Stimulated activated memory B cell treated with anti-CD40 and anti-IgM and Interleukin-4, amounts not matched to agents 10 μg/mL and 1 μg/mL and 100 μg/mL, for 72 hours (primary cell): ENCODE results near the gene TMEM183A.
"Not testable (repeated sequence)": the region's sequence is repeated elsewhere in the genome, so short reads cannot be mapped to it uniquely, and the experiment has no call there.

ENCODE experiments used
- ATAC-seq: fragments of 150-1000 bp; cut with Tn5 transposase; 2 replicates; pipeline ENCODE4 v1.10.0; 2021
- H3K27ac Mint-ChIP-seq: one replicate; pipeline ENCODE4 v1.8.0; 2022; ENCODE audit warnings: mild to moderate bottlenecking, mixed read lengths
- H3K27me3 Mint-ChIP-seq: one replicate; pipeline ENCODE4 v1.8.0; 2022; ENCODE audit warnings: mixed read lengths
- H3K36me3 Mint-ChIP-seq: one replicate; pipeline ENCODE4 v1.8.0; 2022; ENCODE audit warnings: mixed read lengths
- H3K4me1 Mint-ChIP-seq: one replicate; pipeline ENCODE4 v1.8.0; 2022; ENCODE audit warnings: mixed read lengths
- H3K4me3 Mint-ChIP-seq: one replicate; pipeline ENCODE4 v1.8.0; 2022; ENCODE audit warnings: mild to moderate bottlenecking, moderate library complexity, mixed read lengths
- H3K9me3 Mint-ChIP-seq: one replicate; pipeline ENCODE4 v1.8.0; 2022; ENCODE audit warnings: mixed read lengths

Gene TMEM183A

GRCh38 chr1:203005395-203006142, 1.6 kb upstream of the TMEM183A start:
- not testable (repeated sequence) for H3K9me3 Mint-ChIP-seq, H3K27me3 Mint-ChIP-seq, ATAC-seq
- Mint-ChIP-seq H3K4me3 (peak overlapping the region; percentile 96), H3K36me3 (peaks cover 17% of the 10 kb centered on the region), H3K4me1 (peaks cover 32% of the 10 kb centered on the region), H3K27ac (peak overlapping the region; percentile 95)

GRCh38 chr1:203009185-203009584, 2.0 kb downstream of the TMEM183A start:
- Mint-ChIP-seq H3K4me3 (no peak overlapping the region), H3K36me3 (peaks cover 50% of the 10 kb centered on the region), H3K27ac (no peak overlapping the region), H3K9me3 (peaks cover 6% of the 10 kb centered on the region), H3K4me1 (peaks cover 50% of the 10 kb centered on the region), H3K27me3 (no peaks in the 10 kb centered on the region)
- no peak for ATAC-seq

GRCh38 chr1:203011582-203011981, 4.4 kb downstream of the TMEM183A start:
- Mint-ChIP-seq H3K9me3 (no peaks in the 10 kb centered on the region), H3K27ac (no peak overlapping the region), H3K4me1 (peaks cover 42% of the 10 kb centered on the region), H3K36me3 (peaks cover 63% of the 10 kb centered on the region), H3K4me3 (no peak overlapping the region), H3K27me3 (no peaks in the 10 kb centered on the region)
- no peak for ATAC-seq

- Mint-ChIP-seq H3K36me3 (peaks cover 74% of the 10 kb centered on the region), H3K4me1 (peaks cover 19% of the 10 kb centered on the region), H3K27me3 (no peaks in the 10 kb centered on the region), H3K27ac (no peak overlapping the region), H3K9me3 (no peaks in the 10 kb centered on the region), H3K4me3 (no peak overlapping the region)
- ATAC-seq = no peak
These were observed 9.9 kb downstream of the TMEM183A start for GRCh38 chr1:203017061-203017460.

GRCh38 chr1:203017692-203018091, 10.5 kb downstream of the TMEM183A start:
- H3K9me3 Mint-ChIP-seq = no peaks in the 10 kb centered on the region
- no peak overlapping the region for H3K27ac Mint-ChIP-seq
- ATAC-seq = no peak
- H3K36me3 Mint-ChIP-seq = peaks cover 68% of the 10 kb centered on the region
- peaks cover 17% of the 10 kb centered on the region for H3K4me1 Mint-ChIP-seq
- no peak overlapping the region for H3K4me3 Mint-ChIP-seq
- no peaks in the 10 kb centered on the region for H3K27me3 Mint-ChIP-seq

GRCh38 chr1:203022855-203023254, 15.7 kb downstream of the TMEM183A start:
- H3K4me3 Mint-ChIP-seq, H3K4me1 Mint-ChIP-seq, H3K27ac Mint-ChIP-seq, H3K27me3 Mint-ChIP-seq, H3K9me3 Mint-ChIP-seq, ATAC-seq: not testable (repeated sequence)
- peaks cover 61% of the 10 kb centered on the region for H3K36me3 Mint-ChIP-seq

- Mint-ChIP-seq H3K27ac (peak overlapping the region; percentile 53), H3K36me3 (peaks cover 42% of the 10 kb centered on the region), H3K27me3 (peaks cover 8% of the 10 kb centered on the region), H3K4me1 (peaks cover 10% of the 10 kb centered on the region), H3K4me3 (peak overlapping the region; percentile 68), H3K9me3 (peaks cover 5% of the 10 kb centered on the region)
- ATAC-seq = no peak
These were observed 18.5 kb downstream of the TMEM183A start for GRCh38 chr1:203025686-203026030.

- H3K36me3 Mint-ChIP-seq = peaks cover 37% of the 10 kb centered on the region
- peak within 1 kb of the TSS; percentile 53 for H3K27ac Mint-ChIP-seq
- peaks cover 8% of the 10 kb centered on the region for H3K27me3 Mint-ChIP-seq
- peaks cover 10% of the 10 kb centered on the region for H3K4me1 Mint-ChIP-seq
- H3K4me3 Mint-ChIP-seq = peak within 1 kb of the TSS; percentile 68
- peak; percentile 92 for ATAC-seq
- H3K9me3 Mint-ChIP-seq = peaks cover 5% of the 10 kb centered on the region
These were observed 19.0 kb downstream of the TMEM183A start, which contains the start of gene PPFIA4 for GRCh38 chr1:203026031-203026665. Gene PPFIA4 (plus strand): TSS chr1:203026491. CDS start chr1:203039009, 12,518 bp downstream.

- ATAC-seq = peak; percentile 25
- Mint-ChIP-seq H3K27ac (no peak overlapping the region), H3K4me3 (peak overlapping the region; percentile 68), H3K27me3 (peaks cover 8% of the 10 kb centered on the region), H3K4me1 (peaks cover 10% of the 10 kb centered on the region), H3K36me3 (peaks cover 29% of the 10 kb centered on the region), H3K9me3 (peaks cover 5% of the 10 kb centered on the region)
These were observed 19.8 kb downstream of the TMEM183A start for GRCh38 chr1:203026666-203027663.

- no peak for ATAC-seq
- H3K4me1 Mint-ChIP-seq = peaks cover 10% of the 10 kb centered on the region
- peaks cover 8% of the 10 kb centered on the region for H3K27me3 Mint-ChIP-seq
- peaks cover 5% of the 10 kb centered on the region for H3K9me3 Mint-ChIP-seq
- H3K27ac Mint-ChIP-seq = no peak overlapping the region
- peaks cover 27% of the 10 kb centered on the region for H3K36me3 Mint-ChIP-seq
- H3K4me3 Mint-ChIP-seq = no peak overlapping the region
These were observed 21.1 kb downstream of the TMEM183A start for GRCh38 chr1:203028067-203028783.

GRCh38 chr1:203028784-203029553, 21.8 kb downstream of the TMEM183A start:
- peaks cover 21% of the 10 kb centered on the region for H3K36me3 Mint-ChIP-seq
- peaks cover 5% of the 10 kb centered on the region for H3K9me3 Mint-ChIP-seq
- H3K4me3 Mint-ChIP-seq = no peak overlapping the region
- ATAC-seq = no peak
- H3K27ac Mint-ChIP-seq = no peak overlapping the region
- peaks cover 10% of the 10 kb centered on the region for H3K4me1 Mint-ChIP-seq
- peaks cover 13% of the 10 kb centered on the region for H3K27me3 Mint-ChIP-seq

GRCh38 chr1:203031467-203031866, 24.3 kb downstream of the TMEM183A start:
- peaks cover 23% of the 10 kb centered on the region for H3K27me3 Mint-ChIP-seq
- no peaks in the 10 kb centered on the region for H3K4me1 Mint-ChIP-seq
- no peaks in the 10 kb centered on the region for H3K9me3 Mint-ChIP-seq
- H3K4me3 Mint-ChIP-seq = no peak overlapping the region
- H3K36me3 Mint-ChIP-seq = no peaks in the 10 kb centered on the region
- no peak overlapping the region for H3K27ac Mint-ChIP-seq
- ATAC-seq = no peak

- Mint-ChIP-seq H3K27me3 (peaks cover 24% of the 10 kb centered on the region), H3K27ac (no peak overlapping the region), H3K4me3 (no peak overlapping the region), H3K36me3 (no peaks in the 10 kb centered on the region), H3K4me1 (no peaks in the 10 kb centered on the region), H3K9me3 (no peaks in the 10 kb centered on the region)
- no peak for ATAC-seq
These were observed 26.1 kb downstream of the TMEM183A start for GRCh38 chr1:203033287-203033686.

- H3K4me3 Mint-ChIP-seq = no peak overlapping the region
- H3K9me3 Mint-ChIP-seq = no peaks in the 10 kb centered on the region
- no peaks in the 10 kb centered on the region for H3K36me3 Mint-ChIP-seq
- H3K27ac Mint-ChIP-seq = no peak overlapping the region
- no peak for ATAC-seq
- peaks cover 30% of the 10 kb centered on the region for H3K27me3 Mint-ChIP-seq
- peaks cover under 1% of the 10 kb centered on the region for H3K4me1 Mint-ChIP-seq
These were observed 26.7 kb downstream of the TMEM183A start for GRCh38 chr1:203033917-203034316.
